K562 (cell line): ENCODE measurements around the gene TMEM132E. TPM values are rescaled to one million over a fixed set of nuclear protein-coding genes. Genes with fewer than 3 reads are reported as not detected.

Experiments
- ATAC-seq: fragments of 200-7000 bp; cut with Tn5 transposase; 3 replicates; pipeline ENCODE4 v1.9.1; 2020; ENCODE audit warnings: moderate library complexity
- BruUV-seq: library from RNA; stranded (reverse); fragments of 400-500 nt; replicated peaks from 2 replicates; lab custom pipeline; 2021; lab: Mats Ljungman, UMichigan
- CTCF ChIA-PET: fragments of 300-600 bp; formaldehyde crosslinking; extraction: SDS; loops from one replicate; lab custom pipeline; 2021; ENCODE audit warnings: low intra/inter-chr PET ratio; lab: Yijun Ruan, JAX
- POLR2A ChIA-PET: fragments of 300-600, 350-650 bp; sonication (Branson Sonifier 250); formaldehyde crosslinking; extraction: SDS; loops from one replicate; lab custom pipeline; 2021; ENCODE audit warnings: antibody characterized with exemption, inconsistent platforms; lab: Yijun Ruan, JAX
- DNase-seq, 4 experiments: peaks; one replicate each; pipeline versions ENCODE4 v3.0.0 to v3.0.0-alpha.2; 2011 to 2018; ENCODE audit warnings: low spot score in 3 of 4, mixed read lengths in 3 of 4; ENCODE audit errors: extremely low read depth in 1 of 4
- FAIRE-seq: peaks from 2 replicates; lab custom pipeline; 2011; peaks lifted over from hg19 to GRCh38; lab: Jason Lieb, UNC
- H2AFZ ChIP-seq: 2 replicates; pipeline ENCODE4 v1.6.0; 2011; ENCODE audit warnings: low read depth, low read length, control low read depth, inconsistent platforms
- H3K27ac ChIP-seq: fragments of 200-600 bp; 3 replicates; pipeline ENCODE4 v1.8.0; 2011; ENCODE audit warnings: low read depth, mild to moderate bottlenecking, control low read depth, inconsistent platforms, low read length, moderate library complexity, mixed read lengths; ENCODE audit errors: extremely low read depth
- H3K27me3 ChIP-seq, 2 experiments: fragments of 300-600 bp in 1 of 2; 2 replicates in 1 of 2; 3 replicates in 1 of 2; pipeline versions ENCODE4 v1.6.0 to v1.8.0; 2011; ENCODE audit warnings: inconsistent platforms in 2 of 2, low read length in 2 of 2, mild to moderate bottlenecking in 1 of 2, mixed read lengths in 1 of 2, moderate library complexity in 1 of 2; ENCODE audit not compliant: control insufficient read depth in 2 of 2, insufficient read depth in 2 of 2
- H3K36me3 ChIP-seq: fragments of 300-600 bp; 3 replicates; pipeline ENCODE4 v1.8.0; 2011; ENCODE audit warnings: mild to moderate bottlenecking, low read length, inconsistent platforms; ENCODE audit not compliant: control insufficient read depth, insufficient read depth
- H3K4me1 ChIP-seq, 2 experiments: fragments of 200-600 bp in 1 of 2; replicated peaks in 1 of 2; 2 replicates in 1 of 2; 3 replicates in 1 of 2; pipeline versions ENCODE4 v1.5.1 to v1.8.0; 2011; ENCODE audit warnings: inconsistent platforms in 2 of 2, low read length in 2 of 2, mild to moderate bottlenecking in 1 of 2, mixed read lengths in 1 of 2, moderate library complexity in 1 of 2; ENCODE audit not compliant: control insufficient read depth in 2 of 2, insufficient read depth in 2 of 2
- H3K4me2 ChIP-seq: 2 replicates; pipeline ENCODE4 v1.6.1; 2011; ENCODE audit warnings: low read length, control low read depth, inconsistent platforms, mixed read lengths; ENCODE audit not compliant: insufficient read depth
- H3K4me3 ChIP-seq: fragments of 200-600 bp; sonication (generic), shearing (Covaris generic); 2 replicates; pipeline ENCODE4 v1.5.1; 2016; ENCODE audit warnings: control low read depth, inconsistent platforms
- H3K79me2 ChIP-seq: fragments of 200-600 bp; 3 replicates; pipeline ENCODE4 v1.8.0; 2011; ENCODE audit warnings: low read length, inconsistent platforms; ENCODE audit not compliant: control insufficient read depth, insufficient read depth
- H3K9ac ChIP-seq, 2 experiments: 2 replicates each; pipeline versions ENCODE4 v1.6.0 to v1.6.1; 2011; ENCODE audit warnings: low read depth in 2 of 2, low read length in 2 of 2, control low read depth in 1 of 2, inconsistent platforms in 1 of 2, mild to moderate bottlenecking in 1 of 2, mixed read lengths in 1 of 2; ENCODE audit not compliant: insufficient read depth in 1 of 2
- H3K9me1 ChIP-seq: one replicate; pipeline ENCODE4 v1.6.0; 2011; ENCODE audit warnings: inconsistent platforms, mild to moderate bottlenecking, low read length, moderate library complexity; ENCODE audit not compliant: control insufficient read depth, insufficient read depth
- H3K9me3 ChIP-seq: replicated peaks from 2 replicates; pipeline ENCODE4 v1.5.1; 2011; ENCODE audit warnings: low read depth, low read length, inconsistent platforms; ENCODE audit not compliant: control insufficient read depth, insufficient read depth
- H4K20me1 ChIP-seq: replicated peaks from 2 replicates; pipeline ENCODE4 v1.6.1; 2011; ENCODE audit warnings: low read length, inconsistent platforms, mixed read lengths; ENCODE audit not compliant: control insufficient read depth, insufficient read depth
- BMI1 ChIP-seq: fragments of 150-350 bp; IDR thresholded peaks from 2 replicates; pipeline ENCODE4 v1.6.1; 2014; ENCODE audit warnings: low read length
- CBFA2T2 ChIP-seq: fragments of 450-650 bp; conservative IDR thresholded peaks from 2 replicates; pipeline ENCODE4 v1.6.1; 2017; ENCODE audit warnings: mild to moderate bottlenecking
- ELF4 ChIP-seq: fragments of 450-650 bp; formaldehyde crosslinking; IDR thresholded peaks from 2 replicates; pipeline ENCODE4 v1.4.0; 2022; ENCODE audit warnings: missing genetic modification characterization
- GATAD2A ChIP-seq: fragments of 450-650 bp; IDR thresholded peaks from 2 replicates; pipeline ENCODE4 v1.6.1; 2017
- GTF2F1 ChIP-seq: IDR thresholded peaks from 2 replicates; pipeline ENCODE4 v1.6.1; 2011; ENCODE audit warnings: low read depth, low read length, improper control_type of control experiment
- JUND ChIP-seq, 2 experiments: IDR thresholded peaks; 2 replicates in 1 of 2; 3 replicates in 1 of 2; pipeline ENCODE4 v1.6.1; 2011; ENCODE audit warnings: borderline replicate concordance in 2 of 2, low read depth in 2 of 2, low read length in 2 of 2, improper control_type of control experiment in 1 of 2, missing biosample characterization in 1 of 2, missing genetic modification characterization in 1 of 2, missing genetic modification reagents in 1 of 2
- LEF1 ChIP-seq: fragments of 450-650 bp; IDR thresholded peaks from 2 replicates; pipeline ENCODE4 v1.6.1; 2016; ENCODE audit warnings: mild to moderate bottlenecking
- TGIF2 ChIP-seq: sonication (generic); formaldehyde crosslinking; IDR thresholded peaks from 2 replicates; pipeline ENCODE4 v1.8.1; 2022; ENCODE audit warnings: mild to moderate bottlenecking, missing genetic modification reagents, moderate library complexity
- XRCC3 ChIP-seq: fragments of 450-650 bp; IDR thresholded peaks from 2 replicates; pipeline ENCODE4 v1.6.1; 2017; ENCODE audit warnings: mild to moderate bottlenecking, moderate library complexity
- ZFPM2 ChIP-seq: fragments of 250-450 bp; sonication (Bioruptor Pico); IDR thresholded peaks from 2 replicates; pipeline ENCODE4 v1.5.1; 2022; ENCODE audit warnings: mild to moderate bottlenecking
- ZNF134 ChIP-seq: fragments of 250-450 bp; sonication (Bioruptor Pico); conservative IDR thresholded peaks from 2 replicates; pipeline ENCODE4 v1.4.0; 2020
- ZNF311 ChIP-seq: fragments of 250-450 bp; sonication (Bioruptor Pico); IDR thresholded peaks from 2 replicates; pipeline ENCODE4 v1.4.0; 2020; ENCODE audit warnings: mild to moderate bottlenecking, moderate library complexity
- ZNF384 ChIP-seq: IDR thresholded peaks from 2 replicates; pipeline ENCODE4 v1.6.1; 2012; ENCODE audit warnings: low read depth, low read length, improper control_type of control experiment
- ZNF668 ChIP-seq: fragments of 250-450 bp; sonication (Bioruptor Pico); IDR thresholded peaks from 2 replicates; pipeline ENCODE4 v1.8.0; 2022; ENCODE audit warnings: mild to moderate bottlenecking, inconsistent platforms
- ZNF778 ChIP-seq: fragments of 450-650 bp; formaldehyde crosslinking; IDR thresholded peaks from 2 replicates; pipeline ENCODE4 v1.4.0; 2020; ENCODE audit warnings: mild to moderate bottlenecking, moderate library complexity
- WGBS: fragments of 100-300 bp; shearing (Covaris generic); methylation state at CpG from one replicate; pipeline ENCODE4 v1.1.6; 2016; ENCODE audit warnings: low coverage, mixed read lengths; ENCODE audit not compliant: insufficient coverage; ENCODE audit errors: missing lambda C conversion rate; 5-methylcytosine and 5-hydroxymethylcytosine counted together
- in situ Hi-C: fragments of 300-500 bp; cut with MboI; formaldehyde crosslinking; loops from 4 replicates; pipeline ENCODE4 v1.15.0; 2018; ENCODE audit warnings: inconsistent platforms, mixed read lengths
- intact Hi-C: fragments of 100-400 bp; cut with micrococcal nuclease; formaldehyde crosslinking; loops from 2 replicates; pipeline ENCODE4 v1.14.2; 2022
- polyA plus RNA-seq, 8 experiments: library from polyadenylated mRNA; depleted of rRNA in 4 of 8; stranded (reverse) in 5 of 8; unstranded in 3 of 8; fragments of >200 nt; fragmentation: Nextera tagmentation in 2 of 8; fragmentation: Illumina TruSeq in 1 of 8; extraction: Ambion mirVana in 2 of 8; extraction: Trizol in 1 of 8; gene quantifications; 2 replicates each; pipeline versions ENCODE4 v1.2.1 to v1.2.3, GENCODE V29; 2011 to 2014; ENCODE audit warnings: inconsistent platforms in 1 of 8, missing spikeins in 1 of 8
- total RNA-seq, 7 experiments: library from RNA; depleted of rRNA in 6 of 7; stranded (reverse); fragments of >200 nt in 6 of 7; fragmentation: Illumina TruSeq in 2 of 7; extraction: Trizol in 2 of 7; gene quantifications; 2 replicates each; pipeline versions ENCODE4 v1.2.1 to v1.2.3, GENCODE V29; 2011 to 2021; ENCODE audit warnings: low replicate concordance in 1 of 7
- TF ChIP-seq, protein P1 (sequence below): sonication (generic); formaldehyde crosslinking; IDR thresholded peaks from 2 replicates; pipeline ENCODE4 v1.8.1; 2023; ENCODE audit warnings: mild to moderate bottlenecking, missing genetic modification reagents
- TF ChIP-seq, protein P2 (sequence below): IDR thresholded peaks from 2 replicates; pipeline ENCODE4 v1.6.1; 2011; ENCODE audit warnings: borderline replicate concordance, low read depth, mild to moderate bottlenecking, moderate library complexity, low read length; ENCODE audit not compliant: insufficient read depth, poor library complexity, severe bottlenecking
- TF ChIP-seq, protein P3 (sequence below): fragments of 450-650 bp; formaldehyde crosslinking; IDR thresholded peaks from 2 replicates; pipeline ENCODE4 v1.4.0; 2020; ENCODE audit warnings: mild to moderate bottlenecking, moderate library complexity
- TF ChIP-seq, protein P4 (sequence below): sonication (generic); formaldehyde crosslinking; IDR thresholded peaks from 2 replicates; pipeline ENCODE4 v1.9.0; 2022; ENCODE audit warnings: mild to moderate bottlenecking, missing genetic modification reagents

TMEM132E gene
- total and polyA plus RNA-seq, 9 of the 15 experiments (the other 6 are each of a cell fraction or from before 2014, with no cell fraction given), result not detected

DNA sequence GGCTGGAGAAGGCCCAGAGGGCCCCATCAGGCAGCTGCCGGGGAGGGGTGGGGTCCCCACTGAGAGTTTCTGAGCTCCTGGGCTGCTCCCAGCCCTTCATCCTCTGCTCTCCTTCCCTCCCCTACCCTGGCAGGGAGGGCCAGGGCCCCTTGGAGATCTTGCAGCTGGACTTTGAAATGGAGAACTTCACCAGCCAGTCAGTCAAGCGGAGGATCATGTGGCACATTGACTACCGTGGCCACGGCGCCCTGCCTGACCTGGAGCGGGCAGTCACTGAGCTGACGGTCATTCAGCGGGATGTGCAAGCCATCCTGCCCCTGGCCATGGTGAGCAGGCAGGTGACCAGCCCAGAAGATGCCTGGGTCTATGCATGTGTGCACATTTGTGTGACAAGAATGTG, 49.5 kb downstream of the TMEM132E start:
- 1% methylated on average over 8 of the region's 8 CpGs for WGBS
- DNase-seq (no peak), FAIRE-seq (no peak), ATAC-seq (no peak)
- Histone ChIP-seq H3K27ac (no peak overlapping the region), H3K36me3 (no peaks in the 10 kb centered on the region), H4K20me1 (peaks cover 10% of the 10 kb centered on the region; the same call in 1 of the 2 replicates), H3K4me3 (no peak overlapping the region), H2AFZ (no peak overlapping the region), H3K9me1 (peaks cover 6% of the 10 kb centered on the region), H3K4me2 (no peak overlapping the region), H3K9ac (no peak overlapping the region), H3K4me1 (peaks cover 0 to 7% of the 10 kb centered on the region in 2 experiments; a peak in 2 of 5 replicates), H3K27me3 (peaks cover 3 to 41% of the 10 kb centered on the region in 2 experiments; a peak in 4 of 5 replicates), H3K79me2 (no peaks in the 10 kb centered on the region), H3K9me3 (no peaks in the 10 kb centered on the region)
- in situ Hi-C loops (no loop called here), intact Hi-C loops (no loop called here)
- ChIA-PET POLR2A (no interaction called here), CTCF (no interaction called here)
- no TSS peak for BruUV-seq
- TF ChIP-seq ZNF778 (CRISPR knock-in tag), result no peak
- no peak for TF ChIP-seq ZNF134 (CRISPR knock-in tag)
- TF ChIP-seq, protein P1, sequence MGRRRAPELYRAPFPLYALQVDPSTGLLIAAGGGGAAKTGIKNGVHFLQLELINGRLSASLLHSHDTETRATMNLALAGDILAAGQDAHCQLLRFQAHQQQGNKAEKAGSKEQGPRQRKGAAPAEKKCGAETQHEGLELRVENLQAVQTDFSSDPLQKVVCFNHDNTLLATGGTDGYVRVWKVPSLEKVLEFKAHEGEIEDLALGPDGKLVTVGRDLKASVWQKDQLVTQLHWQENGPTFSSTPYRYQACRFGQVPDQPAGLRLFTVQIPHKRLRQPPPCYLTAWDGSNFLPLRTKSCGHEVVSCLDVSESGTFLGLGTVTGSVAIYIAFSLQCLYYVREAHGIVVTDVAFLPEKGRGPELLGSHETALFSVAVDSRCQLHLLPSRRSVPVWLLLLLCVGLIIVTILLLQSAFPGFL, result no peak
- no peak for TF ChIP-seq GATAD2A
- no peak for TF ChIP-seq JUND (IDR thresholded peaks at IDR 0.05; ENCODE audit: borderline replicate concordance, low read depth, low read length)
- no peak for TF ChIP-seq JUND (tag; IDR thresholded peaks at IDR 0.05; ENCODE audit: borderline replicate concordance, low read depth, low read length)
- TF ChIP-seq, protein P2, sequence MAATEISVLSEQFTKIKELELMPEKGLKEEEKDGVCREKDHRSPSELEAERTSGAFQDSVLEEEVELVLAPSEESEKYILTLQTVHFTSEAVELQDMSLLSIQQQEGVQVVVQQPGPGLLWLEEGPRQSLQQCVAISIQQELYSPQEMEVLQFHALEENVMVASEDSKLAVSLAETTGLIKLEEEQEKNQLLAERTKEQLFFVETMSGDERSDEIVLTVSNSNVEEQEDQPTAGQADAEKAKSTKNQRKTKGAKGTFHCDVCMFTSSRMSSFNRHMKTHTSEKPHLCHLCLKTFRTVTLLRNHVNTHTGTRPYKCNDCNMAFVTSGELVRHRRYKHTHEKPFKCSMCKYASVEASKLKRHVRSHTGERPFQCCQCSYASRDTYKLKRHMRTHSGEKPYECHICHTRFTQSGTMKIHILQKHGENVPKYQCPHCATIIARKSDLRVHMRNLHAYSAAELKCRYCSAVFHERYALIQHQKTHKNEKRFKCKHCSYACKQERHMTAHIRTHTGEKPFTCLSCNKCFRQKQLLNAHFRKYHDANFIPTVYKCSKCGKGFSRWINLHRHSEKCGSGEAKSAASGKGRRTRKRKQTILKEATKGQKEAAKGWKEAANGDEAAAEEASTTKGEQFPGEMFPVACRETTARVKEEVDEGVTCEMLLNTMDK, result no peak
- no peak for TF ChIP-seq BMI1
- no peak for TF ChIP-seq ZNF668 (CRISPR knock-in tag)
- no peak for TF ChIP-seq XRCC3
- TF ChIP-seq, protein P3, sequence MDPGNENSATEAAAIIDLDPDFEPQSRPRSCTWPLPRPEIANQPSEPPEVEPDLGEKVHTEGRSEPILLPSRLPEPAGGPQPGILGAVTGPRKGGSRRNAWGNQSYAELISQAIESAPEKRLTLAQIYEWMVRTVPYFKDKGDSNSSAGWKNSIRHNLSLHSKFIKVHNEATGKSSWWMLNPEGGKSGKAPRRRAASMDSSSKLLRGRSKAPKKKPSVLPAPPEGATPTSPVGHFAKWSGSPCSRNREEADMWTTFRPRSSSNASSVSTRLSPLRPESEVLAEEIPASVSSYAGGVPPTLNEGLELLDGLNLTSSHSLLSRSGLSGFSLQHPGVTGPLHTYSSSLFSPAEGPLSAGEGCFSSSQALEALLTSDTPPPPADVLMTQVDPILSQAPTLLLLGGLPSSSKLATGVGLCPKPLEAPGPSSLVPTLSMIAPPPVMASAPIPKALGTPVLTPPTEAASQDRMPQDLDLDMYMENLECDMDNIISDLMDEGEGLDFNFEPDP (CRISPR knock-in tag), result no peak
- TF ChIP-seq GTF2F1, result no peak
- no peak for TF ChIP-seq ZFPM2
- TF ChIP-seq ZNF384, result no peak
- TF ChIP-seq, protein P4, sequence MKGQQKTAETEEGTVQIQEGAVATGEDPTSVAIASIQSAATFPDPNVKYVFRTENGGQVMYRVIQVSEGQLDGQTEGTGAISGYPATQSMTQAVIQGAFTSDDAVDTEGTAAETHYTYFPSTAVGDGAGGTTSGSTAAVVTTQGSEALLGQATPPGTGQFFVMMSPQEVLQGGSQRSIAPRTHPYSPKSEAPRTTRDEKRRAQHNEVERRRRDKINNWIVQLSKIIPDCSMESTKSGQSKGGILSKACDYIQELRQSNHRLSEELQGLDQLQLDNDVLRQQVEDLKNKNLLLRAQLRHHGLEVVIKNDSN (CRISPR knock-in tag), result no peak
- no peak for TF ChIP-seq ZNF311 (CRISPR knock-in tag)
- no peak for TF ChIP-seq CBFA2T2
- TF ChIP-seq ELF4 (CRISPR knock-in tag), result no peak
- no peak for TF ChIP-seq LEF1
- TF ChIP-seq TGIF2 (CRISPR knock-in tag), result no peak
